NCI-H187 (cell line): ENCODE data around the gene EMILIN3.

ENCODE experiments used
- DNase-seq, 2 experiments: peaks; one replicate each; lab custom pipeline; 2025; lab: John Stamatoyannopoulos, UW

The EMILIN3 gene

DNA sequence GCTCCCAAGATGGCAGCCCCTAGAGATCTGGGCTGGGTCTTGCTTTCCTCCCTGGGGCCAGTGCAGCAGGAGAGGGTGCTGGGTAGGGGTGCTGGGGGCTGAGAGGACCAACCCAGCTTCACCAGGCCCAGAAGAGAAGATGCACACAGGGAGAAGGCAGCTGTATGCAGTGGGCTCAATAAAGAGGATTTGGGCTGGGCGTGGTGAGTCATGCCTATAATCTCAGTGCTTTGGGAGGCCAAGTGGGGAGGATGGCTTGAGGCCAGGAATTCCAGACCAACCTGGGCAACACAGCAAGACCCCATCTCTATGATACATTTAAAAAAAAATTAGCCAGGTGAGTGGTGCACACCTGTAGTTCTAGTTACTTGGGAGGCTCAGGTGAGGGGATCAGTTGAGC lies 25.7 kb upstream of the EMILIN3 start:
- no peak for DNase-seq

DNA sequence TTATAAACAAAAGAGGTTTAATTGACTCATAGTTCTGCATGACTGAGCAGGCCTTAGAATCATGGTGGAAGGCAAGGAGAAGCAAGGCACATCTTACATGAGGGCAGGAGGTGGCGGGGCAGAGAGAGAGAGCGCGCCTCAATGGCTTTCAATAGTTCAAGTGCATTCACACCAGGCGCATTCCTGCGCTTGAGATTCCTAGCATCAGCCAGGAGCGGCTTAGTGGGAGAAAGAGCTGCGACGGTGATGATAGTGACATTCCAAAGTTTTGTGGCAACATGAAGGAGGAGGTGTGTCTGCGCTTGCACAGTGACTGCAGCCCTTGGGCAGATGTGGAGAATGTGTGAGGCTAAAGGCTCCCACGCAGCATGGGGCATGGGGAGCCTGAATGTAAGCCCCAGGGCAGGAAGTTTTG lies 25.0 kb upstream of the EMILIN3 start:
- DNase-seq: no peak

DNA sequence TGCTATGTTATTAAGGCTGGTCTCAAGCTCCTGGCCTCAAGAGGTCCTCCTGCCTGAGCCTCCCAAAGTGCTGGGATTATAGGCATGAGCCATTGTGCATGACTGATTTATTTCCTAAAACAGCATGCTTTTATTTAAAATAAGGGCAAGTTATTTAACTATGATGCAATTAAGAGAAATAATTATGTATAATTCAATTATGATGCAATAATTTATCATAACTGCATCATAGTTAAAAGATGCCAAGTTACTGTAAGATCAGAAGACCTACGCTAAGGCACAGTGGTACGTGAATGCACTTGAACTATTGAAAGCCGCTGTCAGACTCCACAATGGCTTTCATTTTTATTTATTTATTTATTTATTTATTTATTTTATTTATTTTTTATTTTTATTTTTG lies 24.3 kb upstream of the EMILIN3 start:
- no peak for DNase-seq

DNA sequence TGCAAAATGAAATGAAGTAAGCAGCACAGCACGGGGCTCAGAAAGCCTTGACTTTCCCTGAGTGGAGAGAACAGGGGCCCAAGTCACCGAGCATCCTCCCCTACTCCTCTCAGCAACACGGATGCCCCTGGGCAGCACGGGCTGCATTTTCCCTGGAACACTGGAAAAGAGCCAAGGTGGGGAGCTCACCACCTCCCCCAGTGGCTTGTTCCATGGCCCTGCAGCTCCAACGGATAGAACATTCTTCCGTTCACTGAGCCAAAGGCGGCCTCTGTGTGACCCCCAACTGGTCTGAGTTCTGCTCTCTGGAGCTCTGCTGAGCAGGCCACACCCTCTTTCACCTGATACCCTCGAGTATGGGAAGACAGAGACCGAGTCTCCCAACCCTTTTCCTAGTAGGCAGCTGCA lies 20.8 kb upstream of the EMILIN3 start:
- DNase-seq: no peak

DNA sequence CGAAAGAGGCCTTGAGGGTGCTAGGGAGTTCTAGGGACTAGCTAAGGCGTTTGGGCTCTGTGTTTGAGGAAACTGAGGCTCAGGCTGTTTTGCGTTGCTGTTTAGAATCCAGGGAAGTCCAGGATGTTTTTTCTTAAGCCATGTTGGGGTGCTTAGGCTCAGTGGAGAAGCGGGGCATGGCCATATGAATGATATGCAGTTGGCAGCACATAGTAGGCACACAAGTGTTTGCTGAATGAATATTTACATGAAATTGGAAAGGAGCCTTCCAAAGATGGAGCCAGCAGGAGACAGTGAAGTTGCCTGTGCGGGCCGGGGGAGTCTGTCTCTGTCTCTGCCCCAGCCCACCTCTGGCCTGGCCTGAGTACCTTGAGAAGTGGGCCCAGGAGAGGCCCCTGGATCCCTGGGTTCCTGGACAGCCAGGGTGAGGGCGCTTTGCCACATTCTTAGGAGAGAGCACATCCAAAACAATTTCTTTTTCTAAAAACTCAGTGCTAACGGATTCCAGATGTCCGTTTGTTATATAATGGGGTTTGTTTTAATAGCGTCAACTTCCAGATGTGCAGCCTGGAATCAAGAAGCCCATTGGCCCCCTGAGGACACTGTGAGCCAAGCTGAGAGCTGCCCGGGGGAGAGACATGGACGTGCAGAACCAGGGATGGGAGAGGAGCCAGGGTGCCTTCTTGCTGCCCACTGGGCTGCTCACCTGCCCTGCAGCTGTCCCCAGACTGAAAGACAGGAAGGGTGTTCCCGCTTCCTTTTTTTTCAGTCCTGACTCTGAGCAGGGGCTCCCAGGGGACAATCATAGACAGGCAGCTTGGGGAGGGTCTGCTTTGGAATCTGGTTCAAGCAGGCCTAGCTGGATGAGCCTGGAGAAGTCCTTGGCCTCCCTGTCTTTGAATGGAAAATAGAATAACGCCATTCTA lies 20.1 kb upstream of the EMILIN3 start:
- no peak for DNase-seq

DNA sequence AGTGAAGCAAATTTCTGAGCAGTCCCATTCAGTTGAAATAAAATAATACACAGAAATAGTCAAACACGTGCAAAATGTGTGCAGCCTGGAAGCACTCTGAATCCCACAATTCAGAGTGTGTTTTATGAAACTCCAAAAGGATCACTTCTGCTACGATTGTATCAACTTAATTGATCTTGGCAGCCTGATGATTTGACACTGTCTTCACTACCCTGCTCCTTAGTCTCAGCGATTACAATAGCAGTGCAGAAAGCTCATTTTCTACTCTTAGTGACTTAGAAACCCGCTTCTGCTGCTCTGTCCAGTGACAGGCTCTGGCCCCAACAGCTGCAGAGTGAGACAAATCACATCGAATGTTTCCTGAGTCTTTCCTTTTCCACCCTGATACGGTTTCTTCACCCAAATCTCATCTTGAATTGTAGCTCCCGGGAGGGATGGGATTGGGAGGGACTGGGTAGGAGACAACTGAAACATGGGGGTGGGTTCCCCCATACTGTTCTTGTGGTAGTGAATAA lies 16.2 kb upstream of the EMILIN3 start:
- DNase-seq: no peak

DNA sequence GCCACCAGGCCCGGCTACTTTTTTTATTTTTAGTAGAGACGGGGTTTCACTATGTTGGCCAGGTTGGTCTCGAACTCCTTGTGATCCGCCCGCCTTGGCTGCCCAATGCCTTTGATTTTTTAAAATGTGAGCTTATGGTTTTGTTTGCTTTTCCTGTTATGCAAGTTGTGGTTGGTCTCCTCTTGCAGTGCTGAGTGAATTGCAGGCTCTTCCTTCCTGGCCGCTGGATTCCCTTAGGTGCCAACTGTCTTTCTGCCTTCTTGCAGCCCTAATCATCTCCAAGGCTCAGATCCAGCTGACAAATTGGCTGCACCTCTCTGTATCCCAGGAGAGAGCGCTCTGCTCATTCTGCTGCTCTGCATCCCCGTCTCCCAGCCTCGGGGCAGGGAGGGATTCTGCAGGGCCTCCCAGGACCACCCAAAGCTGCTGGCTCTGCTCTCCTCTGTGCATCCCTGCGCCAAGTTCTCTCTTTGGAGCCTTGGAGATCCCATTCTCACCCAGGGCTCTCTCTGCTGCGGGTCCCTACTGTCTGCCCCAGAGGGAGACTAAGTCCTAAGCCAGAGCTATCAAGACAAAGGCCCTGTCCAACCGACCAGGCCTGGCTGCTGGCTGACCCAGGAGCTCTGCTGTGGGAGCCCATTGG lies 14.1 kb upstream of the EMILIN3 start:
- DNase-seq: no peak

DNA sequence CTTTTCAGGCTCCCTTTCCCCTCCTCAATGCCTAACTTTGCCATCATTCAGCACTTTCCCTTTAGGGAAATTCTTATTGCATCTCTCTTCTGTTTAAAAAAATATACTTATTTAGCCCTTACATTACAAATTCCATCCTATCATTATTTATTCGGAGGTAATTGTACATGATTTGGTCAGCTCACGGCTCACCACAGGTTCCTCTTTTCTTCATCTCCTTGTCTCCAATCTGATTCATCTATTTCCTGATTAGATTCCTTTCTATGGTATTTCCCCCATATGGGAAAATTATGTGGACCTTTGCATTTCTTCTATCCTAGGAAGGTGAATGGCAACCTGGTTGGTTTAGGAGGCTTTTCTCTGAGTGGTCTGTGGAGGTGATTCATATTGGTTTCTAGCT lies 12.9 kb upstream of the EMILIN3 start:
- DNase-seq: no peak

DNA sequence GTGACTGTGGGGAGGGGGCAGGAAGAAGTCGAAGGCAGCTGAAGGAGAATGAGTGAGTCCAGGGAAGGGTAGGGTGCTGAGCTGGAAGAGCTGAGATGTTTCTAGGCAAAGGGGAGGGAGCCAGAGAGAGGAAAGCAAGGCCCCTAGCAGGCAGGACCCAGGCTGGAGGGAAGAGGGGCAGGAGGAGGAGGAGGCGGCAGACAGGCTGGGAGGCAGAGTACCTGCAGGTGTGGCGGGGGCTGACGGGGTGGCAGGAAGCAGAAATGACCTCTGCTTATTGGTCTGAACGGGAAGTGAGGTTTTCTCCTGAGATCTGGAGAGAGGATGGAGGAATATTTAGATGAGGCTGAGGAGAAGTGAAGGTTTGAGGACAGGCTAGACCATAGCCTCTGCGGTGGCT lies 10.7 kb upstream of the EMILIN3 start:
- no peak for DNase-seq

DNA sequence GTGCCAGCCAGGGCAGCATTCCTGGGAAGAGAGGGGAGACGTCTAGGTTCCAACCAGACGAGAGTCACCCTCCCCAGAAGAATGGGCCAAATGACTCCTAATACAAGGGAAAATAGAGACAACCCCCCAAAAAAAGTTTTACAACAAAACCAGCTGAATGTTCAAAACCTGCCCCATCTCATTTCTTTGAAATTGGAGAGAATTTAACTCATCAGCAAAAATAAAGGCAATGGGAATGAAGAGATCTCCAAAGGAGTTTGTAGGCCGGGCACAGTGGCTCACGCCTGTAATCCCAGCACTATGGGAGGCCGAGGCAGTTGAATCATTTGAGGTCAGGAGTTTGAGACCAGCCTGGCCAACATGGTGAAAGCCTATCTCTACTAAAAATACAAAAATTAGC lies 9.7 kb upstream of the EMILIN3 start:
- no peak for DNase-seq

DNA sequence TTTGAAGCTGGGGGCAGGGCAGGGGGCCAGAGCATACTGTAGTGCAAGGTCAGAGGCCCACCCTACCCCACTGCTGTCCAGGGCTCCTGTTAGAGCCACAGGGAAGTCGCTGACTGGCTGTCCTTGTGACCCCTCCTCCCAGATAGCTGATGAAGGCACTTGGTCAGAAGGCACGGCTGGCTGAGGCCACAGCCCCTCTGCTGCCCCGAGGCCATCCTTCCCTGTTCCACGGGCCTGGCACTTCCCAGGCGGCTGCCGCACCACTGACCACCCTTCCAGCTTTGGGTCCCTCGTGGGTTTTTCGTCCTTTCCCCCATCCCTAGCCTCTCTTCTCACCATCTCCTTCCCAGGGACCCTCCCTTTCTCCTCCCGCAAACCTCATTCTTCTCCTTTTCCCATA lies 9.2 kb upstream of the EMILIN3 start:
- DNase-seq: no peak

DNA sequence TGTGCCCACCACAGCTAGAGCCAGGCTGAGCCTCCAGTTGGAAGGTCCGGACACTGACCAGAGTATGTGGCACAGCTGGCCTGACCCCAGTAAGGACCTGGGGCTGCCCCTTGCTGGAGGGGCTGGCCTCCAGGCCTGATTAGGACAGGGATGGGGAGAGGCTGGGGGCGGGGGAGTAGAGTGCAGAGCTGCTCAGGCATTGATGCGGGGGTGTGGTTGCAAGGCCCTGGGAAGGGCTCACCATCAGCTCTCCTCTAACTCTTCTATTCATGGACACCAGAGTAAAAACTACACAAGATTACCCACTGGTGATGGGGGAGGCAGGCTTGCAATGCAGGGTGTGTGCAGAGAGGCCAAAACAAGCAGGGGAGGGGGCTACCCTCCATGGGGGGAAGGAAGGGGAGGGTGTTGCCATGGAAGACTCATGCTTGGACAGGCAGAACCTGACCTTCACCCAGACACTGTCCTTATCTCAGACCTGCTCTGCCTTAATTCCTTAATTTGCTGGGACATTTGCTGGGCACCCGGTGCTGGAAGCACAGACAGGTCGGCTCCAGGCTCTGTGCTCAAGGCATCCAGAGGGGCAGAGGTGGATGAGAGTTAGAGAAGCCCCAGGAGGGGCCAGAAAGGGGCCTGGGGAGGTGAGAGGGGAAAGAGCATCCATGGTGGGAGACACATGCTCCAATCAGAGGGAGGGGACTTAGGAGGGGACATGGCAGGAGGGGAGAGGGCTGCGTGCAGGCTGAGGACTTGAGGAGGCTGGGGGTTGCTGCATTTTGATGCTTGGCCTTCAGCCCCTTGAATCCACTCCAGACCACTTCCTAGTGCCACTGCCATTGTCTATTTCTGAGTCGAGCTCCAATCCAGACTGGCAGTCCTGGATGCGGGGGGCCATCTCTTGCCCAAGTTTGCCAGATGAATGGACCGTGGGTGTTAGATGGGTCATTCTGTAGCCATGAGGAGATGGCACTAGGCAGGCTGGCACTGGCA lies 7.6 kb upstream of the EMILIN3 start:
- no peak for DNase-seq

DNA sequence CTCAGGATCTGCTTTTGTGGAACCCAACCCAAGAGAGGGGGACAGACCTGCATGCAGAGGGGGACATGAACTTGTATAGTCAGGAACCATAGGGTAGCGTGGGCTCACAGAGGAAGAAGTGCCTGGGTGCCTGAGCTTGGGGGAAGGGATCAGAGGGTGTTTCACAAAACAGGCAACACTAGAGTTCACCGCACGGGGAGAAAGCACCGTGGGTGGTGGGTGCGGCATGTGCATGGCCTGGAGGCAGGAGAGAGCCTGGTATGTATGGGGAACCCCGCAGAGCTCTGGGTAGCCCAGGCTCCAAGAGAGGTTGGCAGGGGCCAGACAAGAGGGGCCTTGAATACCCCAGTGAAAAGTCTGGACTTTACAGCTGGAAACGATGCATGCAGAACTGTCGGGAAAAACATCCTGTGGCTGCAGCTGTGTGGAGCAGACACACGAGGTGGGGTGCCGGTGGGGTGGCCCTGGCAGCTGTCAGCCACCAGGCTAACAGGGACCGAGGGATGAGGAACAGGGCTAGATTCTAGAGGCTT lies 6.7 kb upstream of the EMILIN3 start:
- no peak for DNase-seq

DNA sequence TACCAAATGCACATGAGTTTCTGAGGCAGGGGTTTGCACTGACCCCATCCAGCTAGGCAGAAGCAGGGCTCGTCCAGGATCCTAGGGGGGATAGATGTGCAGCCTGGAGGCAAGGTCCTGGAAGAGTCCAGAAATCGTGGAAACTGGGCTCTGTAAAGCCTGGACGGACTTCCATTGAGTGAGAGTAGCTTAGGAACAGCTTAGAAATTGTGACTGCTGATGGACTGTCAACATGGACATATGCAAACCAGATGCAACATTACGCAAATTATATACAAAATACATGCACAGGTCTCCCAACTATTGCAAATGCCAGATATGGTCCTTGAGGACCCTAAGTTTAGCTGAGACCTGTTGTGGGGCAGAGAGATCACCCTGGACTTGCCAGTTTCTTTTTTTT lies 4.8 kb upstream of the EMILIN3 start:
- no peak for DNase-seq

DNA sequence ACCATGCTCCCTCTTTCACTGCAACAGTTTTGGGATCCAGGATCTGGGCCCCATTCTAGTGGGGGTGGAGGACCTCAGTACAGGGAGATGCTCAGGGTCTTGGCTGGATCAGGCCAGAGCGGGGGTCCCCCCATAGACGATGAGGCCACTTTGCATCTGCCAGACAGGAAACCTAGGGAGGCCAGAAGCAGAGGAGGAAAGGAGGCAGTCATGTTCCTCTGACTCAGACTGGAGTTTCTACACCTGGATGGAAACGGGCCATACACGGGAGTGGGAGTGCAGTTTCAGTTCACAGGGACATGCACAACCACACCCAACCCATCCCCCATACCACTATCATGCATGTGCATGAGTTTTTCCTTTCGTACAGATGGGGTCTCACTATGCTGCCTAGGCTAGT lies 3.6 kb upstream of the EMILIN3 start:
- no peak for DNase-seq

DNA sequence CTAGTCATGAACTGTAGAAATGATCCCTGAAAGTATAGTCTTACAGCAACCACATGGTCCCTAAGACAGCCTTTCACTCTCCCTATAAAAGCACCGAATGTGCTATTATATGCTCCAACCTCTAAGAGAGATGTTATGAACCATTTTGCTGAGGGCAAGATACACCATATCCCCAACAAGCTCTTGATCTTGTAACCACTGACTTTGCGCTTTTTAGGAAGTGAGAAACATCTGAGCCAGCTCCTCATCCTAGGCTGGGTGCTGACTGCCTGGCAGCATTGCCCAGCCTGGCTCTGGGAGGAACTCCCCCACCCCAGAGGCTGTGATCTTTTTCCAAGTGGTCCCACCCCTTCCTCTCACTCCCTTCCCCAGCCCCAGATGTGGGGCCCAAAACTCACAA lies 3.1 kb upstream of the EMILIN3 start:
- DNase-seq: no peak

DNA sequence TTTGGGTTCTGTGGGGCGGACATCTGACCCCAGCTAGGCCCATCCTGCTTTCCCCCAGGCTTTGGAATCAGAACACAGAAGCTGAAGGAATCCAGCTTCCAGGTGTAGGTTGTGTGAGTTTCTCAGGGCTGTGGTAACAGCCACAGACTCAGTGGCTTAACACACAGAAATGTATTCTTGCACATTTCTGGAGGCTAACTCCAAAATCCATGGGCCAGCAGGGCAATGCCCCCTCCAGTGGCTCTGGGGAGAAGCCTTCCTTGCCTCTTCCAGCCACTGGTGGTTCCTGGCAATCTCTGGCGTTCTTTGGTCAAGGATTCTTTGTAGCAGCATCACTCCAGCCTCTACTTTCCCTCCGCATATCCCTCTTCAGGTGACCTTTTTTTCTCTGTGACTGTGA lies 1.3 kb upstream of the EMILIN3 start:
- no peak for DNase-seq

DNA sequence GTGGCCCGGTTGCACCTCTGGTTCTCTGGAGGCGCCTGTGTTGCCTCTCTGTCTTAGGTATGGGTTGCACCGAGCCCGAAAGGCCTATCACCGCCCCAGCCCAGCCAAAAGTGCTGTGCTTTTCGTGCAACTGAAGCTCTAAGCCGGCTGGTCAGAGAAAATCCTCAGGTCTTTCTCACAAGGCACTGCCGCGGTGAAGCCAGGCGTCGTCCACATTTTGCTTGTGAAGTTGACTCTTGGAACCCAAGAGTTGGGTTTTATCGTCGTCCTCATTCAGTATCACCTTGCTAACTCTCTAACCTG lies 726 bp upstream of the EMILIN3 start:
- no peak for DNase-seq

DNA sequence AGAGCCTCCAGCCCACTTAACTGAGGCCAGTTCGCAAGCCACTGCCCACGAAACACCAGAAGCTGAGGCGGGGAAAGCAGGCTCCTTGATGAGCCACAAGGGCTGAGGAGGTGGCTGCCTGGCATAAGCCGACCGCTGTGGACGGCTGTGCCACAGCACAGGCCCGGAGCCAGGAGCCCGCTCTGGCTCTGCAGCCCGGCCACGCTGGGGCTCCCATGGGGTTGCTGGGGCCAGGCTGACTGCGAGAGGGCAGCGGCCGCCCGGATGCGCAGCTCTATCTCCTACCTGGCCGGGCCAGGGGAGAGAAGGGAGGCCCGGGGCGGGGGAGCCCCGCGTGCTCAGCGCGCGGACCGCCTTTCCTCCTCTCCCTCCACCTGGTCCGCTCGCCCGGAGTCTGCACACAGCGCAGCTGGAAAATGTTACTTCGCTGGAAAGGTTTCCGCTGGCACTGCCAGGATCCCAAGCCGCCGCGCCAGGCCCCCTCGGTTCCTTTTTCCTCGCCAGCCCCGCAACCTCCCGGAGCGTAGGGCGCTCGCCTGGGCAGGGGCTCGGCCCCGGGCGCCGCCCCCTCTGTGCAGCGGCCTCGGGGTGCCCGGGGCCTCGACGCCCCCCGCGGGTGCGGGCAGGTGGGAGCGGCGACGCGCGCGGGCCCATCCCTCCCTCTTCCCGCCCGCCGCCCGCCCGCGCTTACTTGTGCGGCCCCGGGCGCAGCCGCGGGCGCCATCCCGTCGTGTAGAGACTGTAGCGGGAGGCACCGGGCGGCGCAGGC lies 657 bp downstream of the EMILIN3 start:
- no peak for DNase-seq

DNA sequence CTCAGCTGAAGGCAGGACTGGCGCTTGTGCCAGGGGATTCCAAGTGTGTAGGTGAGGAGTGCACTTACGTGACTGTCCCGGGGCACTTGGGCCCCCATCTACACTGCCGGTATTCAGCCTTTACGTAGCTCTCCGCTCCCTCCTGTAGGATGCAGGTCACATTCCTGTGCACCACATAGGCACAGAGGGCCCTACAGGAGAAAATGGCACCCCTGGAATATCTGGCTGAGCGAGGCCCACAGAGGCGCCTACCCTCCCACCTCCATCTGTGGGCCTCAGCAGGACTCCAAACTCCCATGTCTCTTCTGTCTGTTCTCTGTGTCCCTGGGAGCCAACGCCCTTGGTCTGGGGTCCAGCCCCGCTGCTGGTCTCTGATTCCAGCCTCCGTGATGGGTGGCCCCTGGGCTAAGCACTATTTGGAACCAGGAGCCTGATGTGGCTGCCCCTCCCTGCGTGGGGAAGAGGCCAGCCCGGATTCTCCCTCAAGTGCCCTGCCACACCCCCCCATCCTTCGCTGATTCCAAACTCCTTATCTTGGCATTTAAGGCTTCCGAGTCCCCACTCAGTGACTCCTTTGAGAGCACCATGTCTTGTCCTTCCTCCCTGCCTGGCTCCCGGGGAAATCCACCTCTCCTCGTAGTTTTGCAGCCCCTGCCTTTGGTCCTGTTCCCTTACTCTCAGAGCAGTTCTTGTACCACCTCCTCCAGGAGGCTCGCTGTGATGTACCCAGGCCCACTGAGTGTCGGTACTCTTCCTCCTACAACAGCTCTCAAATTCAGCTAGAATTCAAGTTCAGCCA lies 1.5 kb downstream of the EMILIN3 start:
- no peak for DNase-seq
